NCI-H146 (cell line): ENCODE results near the gene ERC2.

Experiments used
- DNase-seq: peaks from one replicate; lab custom pipeline; 2025; lab: John Stamatoyannopoulos, UW

The ERC2 gene

DNA sequence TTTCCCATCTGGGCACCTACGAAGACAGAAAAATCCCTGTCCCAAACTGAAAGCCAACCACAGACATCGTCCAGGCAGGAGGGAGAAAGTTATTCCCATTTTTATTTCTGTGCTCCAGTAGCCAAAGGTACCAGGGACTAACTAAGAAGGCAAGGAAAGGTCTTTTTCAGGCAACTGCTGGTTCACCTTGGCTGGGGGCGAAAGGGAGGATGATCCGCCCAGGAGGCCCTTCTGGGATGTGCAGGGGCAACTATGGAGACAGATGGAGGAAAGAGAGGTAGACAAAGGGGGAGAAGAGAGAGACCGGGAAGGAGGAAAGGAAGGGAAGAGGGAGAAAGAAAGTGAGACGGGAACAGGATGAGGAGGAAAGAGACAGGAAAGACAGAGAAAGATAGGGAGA is 994.5 kb downstream of the ERC2 start:
- DNase-seq: no peak

DNA sequence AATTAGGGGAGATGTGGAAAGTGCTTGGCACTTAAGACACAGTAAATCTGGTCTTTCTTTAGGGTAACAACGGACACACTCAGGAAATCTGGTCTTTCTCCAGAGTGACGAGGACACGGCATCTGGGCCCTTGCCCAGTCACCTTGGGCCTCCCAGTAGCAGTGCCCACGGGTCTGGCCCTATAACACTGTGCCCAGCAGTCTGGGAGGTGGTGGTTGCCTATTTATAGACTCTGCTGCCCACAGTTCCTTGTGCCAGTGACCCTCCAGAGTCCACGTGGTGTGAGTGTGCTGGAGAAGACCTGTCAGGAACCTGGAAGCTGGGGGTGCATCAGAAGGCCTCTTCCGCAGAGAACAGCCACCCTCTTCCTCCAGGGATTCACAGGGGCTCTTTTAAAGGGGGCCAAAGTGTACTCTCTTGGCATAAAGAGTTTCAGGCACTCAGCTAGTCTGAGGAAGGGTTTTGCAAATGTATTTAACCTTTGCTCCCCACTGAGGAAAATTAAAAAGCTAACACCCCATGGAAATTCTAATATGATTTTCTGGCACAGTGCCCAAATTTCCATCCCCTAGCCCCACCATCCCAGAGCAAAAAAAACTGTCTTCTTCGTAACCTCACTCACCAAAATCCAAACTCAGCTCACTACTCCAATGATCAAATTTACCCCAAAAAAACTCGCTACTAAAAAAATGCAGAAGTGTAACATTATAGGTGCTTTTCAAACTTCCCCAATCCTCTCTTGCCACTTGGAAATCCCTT is 996.6 kb downstream of the ERC2 start:
- no peak for DNase-seq

- DNase-seq: no peak
Measured at GRCh38 chr3:55471084-55471483, 997.2 kb downstream of the ERC2 start.

GRCh38 chr3:55469957-55470526 is 998.2 kb downstream of the ERC2 start:
- no peak for DNase-seq

DNA sequence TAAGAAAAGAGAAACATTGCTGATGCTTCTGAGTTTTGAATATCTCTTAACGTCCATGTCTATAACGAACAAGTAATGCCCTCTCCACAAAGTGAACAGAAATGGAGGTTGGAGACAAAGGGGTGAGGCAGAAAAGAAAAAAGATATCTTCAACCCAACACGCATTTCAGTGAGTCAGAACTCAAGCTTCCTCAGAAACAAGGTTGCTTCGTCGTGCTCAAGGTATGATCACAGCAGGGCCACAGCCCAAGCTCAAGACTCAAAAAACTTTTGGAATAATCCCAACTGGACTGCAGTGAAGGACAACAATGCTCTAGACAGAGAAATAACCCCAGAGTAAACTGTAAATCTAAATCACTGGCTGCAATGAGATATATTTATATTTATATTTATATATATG is 1000.0 kb downstream of the ERC2 start:
- DNase-seq: no peak

- no peak for DNase-seq
Measured at GRCh38 chr3:55467099-55467498, 1001.2 kb downstream of the ERC2 start.

DNA sequence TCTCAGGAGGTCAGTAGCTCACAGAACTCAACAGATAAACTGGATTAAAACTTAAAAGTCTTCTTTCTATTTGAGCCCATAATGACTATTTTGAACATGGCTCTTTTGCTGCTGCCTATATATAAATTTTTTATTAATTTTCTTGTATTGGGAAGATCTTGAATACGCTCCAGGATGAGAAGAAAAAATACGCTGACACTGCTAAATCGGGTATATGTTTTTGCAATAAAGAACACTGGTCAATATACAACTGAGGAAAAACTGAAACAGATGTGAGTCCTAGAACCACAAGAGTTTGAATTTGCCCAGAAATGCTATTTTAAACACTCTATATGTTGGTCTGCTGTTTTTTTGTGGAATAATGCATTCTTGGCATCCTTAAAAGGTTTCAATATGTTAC is 1001.7 kb downstream of the ERC2 start:
- DNase-seq: no peak

GRCh38 chr3:55461896-55462295 is 1006.4 kb downstream of the ERC2 start:
- no peak for DNase-seq

DNA sequence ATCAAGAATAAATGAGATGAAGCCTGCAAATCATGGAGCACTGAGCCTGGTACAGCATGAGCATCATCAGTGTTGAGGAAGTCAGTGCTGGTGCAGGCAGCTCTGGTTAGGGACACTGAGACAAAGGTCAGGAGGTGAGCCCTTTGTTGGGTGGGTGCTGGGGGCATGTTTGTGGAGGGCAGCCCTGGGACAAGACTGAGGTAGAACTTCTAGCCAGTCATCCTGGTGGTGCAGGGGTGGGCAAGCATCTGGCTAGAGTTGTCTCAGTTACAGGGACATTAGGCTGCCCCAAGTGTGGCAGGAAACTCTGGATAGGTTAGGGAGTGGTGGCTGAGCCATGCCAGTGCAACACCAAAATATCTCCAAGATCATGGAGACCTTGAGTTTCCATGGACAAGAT is 1008.4 kb downstream of the ERC2 start:
- no peak for DNase-seq
